ENCODE measurements around the gene RAPGEF4. TPM values are rescaled to one million over a fixed set of nuclear protein-coding genes. Genes with fewer than 3 reads are reported as not detected.
A peak's percentile ranks its signal among the peaks of the same experiment; 100 is the strongest.

Gene RAPGEF4
- total and polyA plus RNA-seq, 9 of the 15 experiments (the other 6 are each of a cell fraction or from before 2014, with no cell fraction given) = 0.04 to 0.33 (median 0.13) TPM; not detected in 6

DNA sequence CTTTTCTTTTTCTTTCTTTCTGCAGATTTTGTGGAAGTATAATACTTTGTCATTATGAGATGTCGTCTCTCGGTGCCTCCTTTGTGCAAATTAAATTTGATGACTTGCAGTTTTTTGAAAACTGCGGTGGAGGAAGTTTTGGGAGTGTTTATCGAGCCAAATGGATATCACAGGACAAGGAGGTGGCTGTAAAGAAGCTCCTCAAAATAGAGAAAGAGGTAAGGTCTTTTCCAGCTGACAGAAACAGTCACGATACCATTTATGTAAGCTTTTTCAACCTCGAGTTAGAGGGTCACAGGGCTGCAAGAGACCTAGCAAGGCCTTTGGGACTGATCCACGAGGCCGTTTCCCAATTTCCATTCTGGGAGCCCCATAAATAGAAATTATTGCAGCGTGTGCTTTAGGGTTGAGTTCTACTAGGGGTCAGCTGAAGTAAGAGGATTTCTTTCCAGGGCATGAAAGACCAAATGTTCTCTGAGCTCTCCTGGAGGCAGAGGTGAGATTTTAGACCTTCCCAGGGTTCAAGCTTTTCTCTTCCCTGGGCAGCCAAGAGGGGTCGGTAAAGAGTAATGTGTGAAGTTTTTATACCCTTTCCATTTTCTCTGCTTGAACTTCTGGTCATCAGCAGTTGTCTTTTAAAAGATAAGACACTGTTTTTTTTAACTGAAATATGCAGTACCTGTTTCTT, 355.5 kb downstream of the RAPGEF4 start (continued):
- TF ChIP-seq YY1 (IDR thresholded peaks at IDR 0.05; ENCODE audit: borderline replicate concordance in 1 of 3, control insufficient read depth in 1 of 3, extremely low read depth in 1 of 3, insufficient read depth in 3 of 3, insufficient read length in 1 of 3, insufficient replicate concordance in 2 of 3, low read depth in 1 of 3, low read length in 2 of 3) (no peak), RHOXF2B (CRISPR knock-in tag; conservative IDR thresholded peaks at IDR 0.05) (no peak), ATF7 (IDR thresholded peaks at IDR 0.05) (no peak), NR2F6 (CRISPR knock-in tag; IDR thresholded peaks at IDR 0.05) (no peak), ESRRA (IDR thresholded peaks at IDR 0.05; ENCODE audit: borderline replicate concordance, low read depth) (no peak), ZNF76 (CRISPR knock-in tag; IDR thresholded peaks at IDR 0.05; ENCODE audit: borderline replicate concordance) (no peak), TOE1 (IDR thresholded peaks at IDR 0.05; ENCODE audit: borderline replicate concordance) (no peak), TOE1 (CRISPR knock-in tag; IDR thresholded peaks at IDR 0.05; ENCODE audit: borderline replicate concordance, low read depth) (no peak), ZNF707 (CRISPR knock-in tag; conservative IDR thresholded peaks at IDR 0.05) (no peak), ZFP36 (IDR thresholded peaks at IDR 0.05; ENCODE audit: low read depth, low read length, partially characterized antibody) (no peak), ZFPM2 (CRISPR knock-in tag; IDR thresholded peaks at IDR 0.05) (no peak), ZC3H11A (IDR thresholded peaks at IDR 0.05; ENCODE audit: low read depth, low read length) (no peak), BCL6 (CRISPR knock-in tag; IDR thresholded peaks at IDR 0.05) (no peak), ZNF212 (CRISPR knock-in tag; IDR thresholded peaks at IDR 0.05) (no peak), TAF1 (IDR thresholded peaks at IDR 0.05; ENCODE audit: control insufficient read depth, extremely low read depth, insufficient read depth, low read length, severe bottlenecking) (no peak)
- TF ChIP-seq, protein P1, sequence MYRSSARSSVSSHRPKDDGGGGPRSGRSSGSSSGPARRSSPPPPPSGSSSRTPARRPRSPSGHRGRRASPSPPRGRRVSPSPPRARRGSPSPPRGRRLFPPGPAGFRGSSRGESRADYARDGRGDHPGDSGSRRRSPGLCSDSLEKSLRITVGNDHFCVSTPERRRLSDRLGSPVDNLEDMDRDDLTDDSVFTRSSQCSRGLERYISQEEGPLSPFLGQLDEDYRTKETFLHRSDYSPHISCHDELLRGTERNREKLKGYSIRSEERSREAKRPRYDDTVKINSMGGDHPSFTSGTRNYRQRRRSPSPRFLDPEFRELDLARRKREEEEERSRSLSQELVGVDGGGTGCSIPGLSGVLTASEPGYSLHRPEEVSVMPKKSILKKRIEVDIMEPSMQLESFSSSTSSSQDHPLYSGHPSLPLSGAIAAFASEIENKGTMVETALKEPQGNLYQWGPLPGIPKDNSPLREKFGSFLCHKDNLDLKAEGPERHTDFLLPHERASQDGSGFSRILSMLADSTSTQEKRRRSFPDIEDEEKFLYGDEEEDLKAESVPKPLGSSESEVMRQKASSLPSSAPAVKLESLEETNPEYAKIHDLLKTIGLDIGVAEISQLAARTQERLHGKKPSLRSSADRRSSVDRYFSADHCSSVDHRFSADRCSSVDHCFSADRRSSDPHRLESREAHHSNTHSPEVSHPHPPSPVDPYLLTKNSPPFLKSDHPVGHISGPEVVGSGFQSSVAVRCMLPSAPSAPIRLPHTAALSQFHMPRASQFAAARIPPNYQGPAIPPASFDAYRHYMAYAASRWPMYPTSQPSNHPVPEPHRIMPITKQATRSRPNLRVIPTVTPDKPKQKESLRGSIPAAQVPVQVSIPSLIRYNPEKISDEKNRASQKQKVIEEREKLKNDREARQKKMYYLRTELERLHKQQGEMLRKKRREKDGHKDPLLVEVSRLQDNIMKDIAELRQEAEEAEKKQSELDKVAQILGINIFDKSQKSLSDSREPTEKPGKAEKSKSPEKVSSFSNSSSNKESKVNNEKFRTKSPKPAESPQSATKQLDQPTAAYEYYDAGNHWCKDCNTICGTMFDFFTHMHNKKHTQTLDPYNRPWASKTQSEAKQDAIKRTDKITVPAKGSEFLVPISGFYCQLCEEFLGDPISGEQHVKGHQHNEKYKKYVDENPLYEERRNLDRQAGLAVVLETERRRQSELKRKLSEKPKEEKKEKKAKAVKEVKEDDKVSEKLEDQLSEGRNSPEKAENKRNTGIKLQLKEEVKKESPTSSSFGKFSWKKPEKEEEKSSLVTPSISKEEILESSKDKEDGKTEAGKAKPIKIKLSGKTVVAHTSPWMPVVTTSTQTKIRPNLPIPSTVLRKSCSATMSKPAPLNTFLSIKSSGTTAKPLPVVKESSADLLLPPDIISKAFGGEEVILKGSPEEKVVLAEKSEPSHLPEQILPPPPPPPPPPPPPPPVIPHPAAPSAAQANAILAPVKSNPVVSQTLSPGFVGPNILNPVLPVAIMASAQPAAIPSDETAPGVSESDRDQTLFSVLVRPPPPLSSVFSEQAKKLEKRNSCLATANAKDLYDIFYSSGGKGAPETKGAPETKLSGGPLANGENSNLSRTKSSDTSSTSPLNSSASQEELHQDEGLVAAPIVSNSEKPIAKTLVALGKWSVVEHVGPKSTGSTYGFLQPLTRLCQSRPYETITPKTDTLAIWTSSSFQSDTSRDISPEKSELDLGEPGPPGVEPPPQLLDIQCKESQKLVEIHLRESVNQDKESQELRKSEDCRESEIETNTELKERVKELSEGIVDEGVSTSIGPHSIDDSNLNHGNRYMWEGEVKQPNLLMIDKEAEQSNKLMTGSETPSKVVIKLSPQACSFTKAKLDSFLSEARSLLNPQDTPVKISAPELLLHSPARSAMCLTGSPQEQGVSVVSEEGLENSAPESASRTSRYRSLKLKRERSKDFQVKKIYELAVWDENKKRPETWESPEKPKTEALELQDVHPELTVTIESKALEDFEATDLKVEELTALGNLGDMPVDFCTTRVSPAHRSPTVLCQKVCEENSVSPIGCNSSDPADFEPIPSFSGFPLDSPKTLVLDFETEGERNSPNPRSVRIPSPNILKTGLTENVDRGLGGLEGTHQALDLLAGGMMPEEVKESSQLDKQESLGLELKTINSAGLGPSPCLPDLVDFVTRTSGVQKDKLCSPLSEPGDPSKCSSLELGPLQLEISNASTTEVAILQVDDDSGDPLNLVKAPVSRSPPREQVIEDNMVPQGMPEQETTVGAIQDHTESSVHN (IDR thresholded peaks at IDR 0.05; ENCODE audit: borderline replicate concordance in 1 of 2, low read depth in 1 of 2) = peak in 1 of 2 experiments; percentile 50; a peak in 1 of 4 replicates
- TF ChIP-seq, protein P2, sequence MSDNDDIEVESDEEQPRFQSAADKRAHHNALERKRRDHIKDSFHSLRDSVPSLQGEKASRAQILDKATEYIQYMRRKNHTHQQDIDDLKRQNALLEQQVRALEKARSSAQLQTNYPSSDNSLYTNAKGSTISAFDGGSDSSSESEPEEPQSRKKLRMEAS (CRISPR knock-in tag; IDR thresholded peaks at IDR 0.05) = no peak
- TF ChIP-seq, protein P3, sequence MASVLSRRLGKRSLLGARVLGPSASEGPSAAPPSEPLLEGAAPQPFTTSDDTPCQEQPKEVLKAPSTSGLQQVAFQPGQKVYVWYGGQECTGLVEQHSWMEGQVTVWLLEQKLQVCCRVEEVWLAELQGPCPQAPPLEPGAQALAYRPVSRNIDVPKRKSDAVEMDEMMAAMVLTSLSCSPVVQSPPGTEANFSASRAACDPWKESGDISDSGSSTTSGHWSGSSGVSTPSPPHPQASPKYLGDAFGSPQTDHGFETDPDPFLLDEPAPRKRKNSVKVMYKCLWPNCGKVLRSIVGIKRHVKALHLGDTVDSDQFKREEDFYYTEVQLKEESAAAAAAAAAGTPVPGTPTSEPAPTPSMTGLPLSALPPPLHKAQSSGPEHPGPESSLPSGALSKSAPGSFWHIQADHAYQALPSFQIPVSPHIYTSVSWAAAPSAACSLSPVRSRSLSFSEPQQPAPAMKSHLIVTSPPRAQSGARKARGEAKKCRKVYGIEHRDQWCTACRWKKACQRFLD (CRISPR knock-in tag; IDR thresholded peaks at IDR 0.05) = peak; percentile 86

Measured in K562 (cell line).